ENCODE measurements around the gene LBR.

Gene LBR

DNA sequence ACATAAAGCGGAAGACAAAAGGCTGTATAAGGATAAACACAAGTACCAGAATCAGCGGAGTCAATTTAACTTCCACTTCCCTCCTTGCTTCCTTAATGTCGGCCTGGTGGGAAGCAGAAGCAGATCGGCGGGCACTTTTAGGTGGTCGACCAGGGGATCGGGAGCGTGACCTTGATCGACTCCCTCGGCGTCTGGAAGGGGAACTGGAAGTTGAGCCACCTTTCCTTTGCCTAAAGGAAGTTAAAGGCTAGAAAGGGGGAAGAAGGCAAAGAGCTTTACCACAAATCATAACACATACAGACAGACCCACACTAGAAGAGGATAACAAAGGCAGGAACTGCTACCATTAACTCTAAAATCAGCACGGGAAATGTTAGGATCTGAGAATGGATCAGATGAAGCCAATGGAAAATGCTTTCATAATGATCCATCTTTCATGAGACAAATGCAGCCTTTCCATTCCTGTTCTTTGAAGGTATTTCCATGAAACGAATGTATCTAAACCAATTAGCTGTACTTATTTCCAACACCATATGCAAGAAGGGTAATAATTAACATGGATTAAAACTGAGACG is 5.7 kb downstream of the LBR start:
- H3K27ac ChIP-seq: peak overlapping the region; percentile 42
- no peak for TF ChIP-seq ZFX (IDR thresholded peaks at IDR 0.05; ENCODE audit: borderline replicate concordance)
- TF ChIP-seq, protein P1, sequence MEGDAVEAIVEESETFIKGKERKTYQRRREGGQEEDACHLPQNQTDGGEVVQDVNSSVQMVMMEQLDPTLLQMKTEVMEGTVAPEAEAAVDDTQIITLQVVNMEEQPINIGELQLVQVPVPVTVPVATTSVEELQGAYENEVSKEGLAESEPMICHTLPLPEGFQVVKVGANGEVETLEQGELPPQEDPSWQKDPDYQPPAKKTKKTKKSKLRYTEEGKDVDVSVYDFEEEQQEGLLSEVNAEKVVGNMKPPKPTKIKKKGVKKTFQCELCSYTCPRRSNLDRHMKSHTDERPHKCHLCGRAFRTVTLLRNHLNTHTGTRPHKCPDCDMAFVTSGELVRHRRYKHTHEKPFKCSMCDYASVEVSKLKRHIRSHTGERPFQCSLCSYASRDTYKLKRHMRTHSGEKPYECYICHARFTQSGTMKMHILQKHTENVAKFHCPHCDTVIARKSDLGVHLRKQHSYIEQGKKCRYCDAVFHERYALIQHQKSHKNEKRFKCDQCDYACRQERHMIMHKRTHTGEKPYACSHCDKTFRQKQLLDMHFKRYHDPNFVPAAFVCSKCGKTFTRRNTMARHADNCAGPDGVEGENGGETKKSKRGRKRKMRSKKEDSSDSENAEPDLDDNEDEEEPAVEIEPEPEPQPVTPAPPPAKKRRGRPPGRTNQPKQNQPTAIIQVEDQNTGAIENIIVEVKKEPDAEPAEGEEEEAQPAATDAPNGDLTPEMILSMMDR (IDR thresholded peaks at IDR 0.05): no peak

DNA sequence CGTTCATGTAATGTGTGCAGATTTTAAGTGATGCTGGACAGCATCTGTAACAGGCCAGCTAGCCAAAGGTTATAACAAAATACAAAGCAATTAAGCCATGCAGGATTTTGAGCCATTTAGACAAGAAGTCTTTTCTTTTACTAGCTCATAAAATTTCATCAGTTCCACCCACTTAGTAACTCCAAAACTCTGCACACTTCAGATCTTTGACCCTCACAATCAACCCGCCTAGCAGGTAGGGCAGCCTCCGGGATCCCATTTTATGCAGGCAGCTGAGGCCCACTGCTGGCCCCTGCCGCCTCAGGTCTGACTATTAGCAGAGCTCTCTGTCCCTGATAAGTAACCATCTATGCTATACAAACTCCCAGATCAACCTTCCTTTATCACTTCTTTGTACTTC is 9.2 kb downstream of the LBR start:
- peak overlapping the region; percentile 65 for H3K27ac ChIP-seq
- TF ChIP-seq, protein P1 (IDR thresholded peaks at IDR 0.05): peak; percentile 24; the same call in 1 of the 2 replicates
- no peak for TF ChIP-seq ZFX (IDR thresholded peaks at IDR 0.05; ENCODE audit: borderline replicate concordance)

DNA sequence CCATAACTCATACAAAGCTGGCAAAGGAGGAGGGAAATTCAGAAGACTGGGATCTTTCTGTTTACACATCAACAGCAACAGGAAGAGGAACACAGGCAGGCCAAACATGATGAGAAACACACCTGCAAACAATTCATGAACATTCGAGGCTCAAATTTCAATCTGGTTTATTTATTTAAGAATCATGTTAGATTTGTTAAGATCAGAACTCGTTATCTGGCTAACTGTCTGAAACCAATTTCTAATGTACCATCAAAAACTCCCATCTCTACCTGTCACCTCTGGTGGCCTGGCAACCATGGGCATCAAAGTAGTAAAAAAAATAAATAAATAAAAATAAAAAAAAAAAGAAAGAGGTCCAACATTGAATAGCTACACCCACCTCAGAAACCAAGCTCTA is 9.8 kb downstream of the LBR start:
- H3K27ac ChIP-seq: peak overlapping the region; percentile 65
- TF ChIP-seq, protein P1 (IDR thresholded peaks at IDR 0.05): no peak
- TF ChIP-seq ZFX (IDR thresholded peaks at IDR 0.05; ENCODE audit: borderline replicate concordance): no peak

DNA sequence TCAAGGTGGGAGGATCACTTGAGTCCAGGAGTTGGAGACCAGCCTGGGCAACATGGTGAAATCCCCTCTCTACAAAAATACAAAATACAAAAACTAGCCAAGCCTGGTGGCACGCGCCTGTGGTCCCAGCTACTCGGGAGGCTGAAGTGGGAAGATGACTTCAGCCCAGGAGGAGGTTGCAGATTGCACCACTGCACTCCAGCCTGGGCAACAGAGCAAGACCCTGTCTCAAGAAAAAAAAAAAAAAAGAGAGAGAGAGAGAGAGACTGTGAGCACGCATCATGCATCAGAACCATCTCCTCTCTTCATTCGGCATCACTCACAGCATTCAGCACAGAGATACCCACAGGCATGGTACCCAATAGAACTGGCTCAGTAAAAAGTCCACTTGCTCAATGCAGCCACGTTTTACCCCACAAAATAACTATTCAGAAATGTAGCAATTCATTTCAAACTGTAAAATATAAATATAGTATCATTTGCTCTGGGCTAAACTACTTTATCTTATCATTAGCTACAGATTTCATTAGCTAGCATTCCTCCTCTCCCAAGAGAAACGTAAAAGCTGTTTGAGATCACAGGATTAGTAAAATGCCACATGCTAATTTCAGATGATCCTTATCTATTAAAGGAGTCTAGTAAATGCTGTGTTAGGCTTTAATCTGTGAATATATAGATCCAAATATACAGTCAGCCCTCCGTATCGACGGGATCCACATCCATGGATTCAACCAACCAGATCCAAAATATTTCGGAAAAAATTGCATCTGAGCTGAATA is 11.7 kb downstream of the LBR start:
- H3K27ac ChIP-seq: no peak overlapping the region

DNA sequence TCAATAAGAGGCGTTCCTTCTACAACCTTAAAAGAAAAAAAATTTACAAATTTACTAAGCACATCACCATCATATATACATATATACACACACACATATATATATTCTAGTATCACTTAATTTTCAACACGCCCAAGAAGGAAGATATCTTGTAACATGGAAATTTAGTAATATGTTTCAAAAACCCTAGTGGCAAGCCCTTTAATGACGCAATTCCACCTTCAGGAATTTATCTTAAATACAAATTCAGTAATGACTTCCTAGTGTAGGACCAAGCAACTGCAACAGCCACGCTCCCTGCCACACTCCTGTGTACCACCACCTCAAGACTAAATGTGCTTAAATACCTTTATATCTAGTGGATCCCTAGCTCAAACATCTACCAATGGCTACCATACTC is 12.5 kb downstream of the LBR start:
- TF ChIP-seq, protein P1 (IDR thresholded peaks at IDR 0.05): no peak
- no peak for TF ChIP-seq ZFX (IDR thresholded peaks at IDR 0.05; ENCODE audit: borderline replicate concordance)
- H3K27ac ChIP-seq: no peak overlapping the region

More for the DNA sequence above, 11.7 kb downstream of the LBR start:
- TF ChIP-seq, protein P1 (IDR thresholded peaks at IDR 0.05): no peak

DNA sequence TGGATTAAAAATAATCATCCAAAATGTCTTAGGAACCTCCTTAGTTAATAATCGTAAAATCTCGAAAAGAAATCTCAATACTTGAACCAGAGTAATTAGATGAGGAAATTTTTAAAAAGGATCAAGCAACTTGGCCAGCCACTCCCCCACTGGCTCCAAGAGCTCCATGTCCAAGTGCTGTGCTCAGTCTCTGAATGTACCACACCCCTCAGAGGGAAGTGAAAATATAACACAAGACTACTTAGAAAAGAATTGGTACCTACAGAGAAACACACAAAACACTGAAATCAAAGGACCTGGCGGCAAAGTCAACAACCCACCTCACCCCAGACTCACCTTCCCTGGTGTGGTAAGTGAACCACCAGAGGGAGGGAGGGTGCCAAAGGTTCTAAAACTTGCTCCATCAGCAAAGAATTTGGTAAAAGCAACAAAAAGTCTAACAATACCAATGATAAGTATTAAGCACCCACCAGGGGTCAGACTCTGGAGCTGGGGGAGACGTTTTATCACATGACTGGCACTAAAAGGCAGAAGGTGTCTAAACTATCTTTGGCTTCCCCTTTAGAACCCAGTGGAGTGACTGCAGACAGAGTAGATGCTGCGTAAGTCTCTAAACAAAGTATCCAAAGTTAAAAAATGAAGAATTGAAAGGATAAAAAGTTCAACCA is 14.0 kb downstream of the LBR start:
- H3K27ac ChIP-seq: peak overlapping the region; percentile 80
- TF ChIP-seq, protein P1 (IDR thresholded peaks at IDR 0.05): peak; percentile 19; the same call in 1 of the 2 replicates
- TF ChIP-seq ZFX (IDR thresholded peaks at IDR 0.05; ENCODE audit: borderline replicate concordance): no peak
